Mucosa of gallbladder (tissue), 1 donor: Measurements from ENCODE around the gene LMNTD2. TPM values are rescaled to one million over a fixed set of nuclear protein-coding genes. Genes with fewer than 3 reads are reported as not detected.

Experiments
- DNase-seq: peaks from one replicate; pipeline ENCODE4 v3.0.0-alpha.2; 2020; ENCODE audit warnings: low spot score
- total RNA-seq: library from RNA; stranded (reverse); gene quantifications from one replicate; pipeline ENCODE4 v1.2.1, GENCODE V29; 2021
- donor health status: DM: no; HTN: no; CAD: no.

LMNTD2 gene
- 7.5 TPM for total RNA-seq

GRCh38 chr11:560305-561147, at the start of gene LMNTD2, which contains the start of gene RASSF7:
Gene LMNTD2 (minus strand): TSS chr11:560738. CDS start chr11:560716, 22 bp downstream.
Gene RASSF7 (plus strand): TSS chr11:560970. CDS start chr11:561769, 799 bp downstream.
- DNase-seq = peak; percentile 95

GRCh38 chr11:609341-609811, 48.8 kb upstream of the LMNTD2 start:
- no peak for DNase-seq

GRCh38 chr11:608791-609251, 48.3 kb upstream of the LMNTD2 start:
- no peak for DNase-seq

GRCh38 chr11:607971-608659, 47.6 kb upstream of the LMNTD2 start:
- no peak for DNase-seq

GRCh38 chr11:607020-607780, 46.7 kb upstream of the LMNTD2 start:
- no peak for DNase-seq

- peak; percentile 91 for DNase-seq
These were observed 45.7 kb upstream of the LMNTD2 start for GRCh38 chr11:606245-606644.

- DNase-seq = no peak
These were observed 45.0 kb upstream of the LMNTD2 start for GRCh38 chr11:605286-606129.

GRCh38 chr11:603154-603553, 42.6 kb upstream of the LMNTD2 start:
- DNase-seq = no peak

- no peak for DNase-seq
These were observed 41.2 kb upstream of the LMNTD2 start for GRCh38 chr11:601573-602245.

- DNase-seq = no peak
These were observed 37.6 kb upstream of the LMNTD2 start for GRCh38 chr11:598005-598680.

GRCh38 chr11:597166-597725, 36.7 kb upstream of the LMNTD2 start:
- DNase-seq = no peak

- DNase-seq = no peak
These were observed 35.8 kb upstream of the LMNTD2 start for GRCh38 chr11:596374-596773.

GRCh38 chr11:595400-595799, 34.9 kb upstream of the LMNTD2 start:
- no peak for DNase-seq

GRCh38 chr11:593347-593746, 32.8 kb upstream of the LMNTD2 start:
- no peak for DNase-seq

- DNase-seq = no peak
These were observed 32.4 kb upstream of the LMNTD2 start for GRCh38 chr11:592918-593317.

- no peak for DNase-seq
These were observed 32.0 kb upstream of the LMNTD2 start for GRCh38 chr11:592501-592900.

GRCh38 chr11:590997-591396, 30.5 kb upstream of the LMNTD2 start:
- no peak for DNase-seq

GRCh38 chr11:589798-590197, 29.3 kb upstream of the LMNTD2 start:
- no peak for DNase-seq

- peak; percentile 44 for DNase-seq
These were observed 27.4 kb upstream of the LMNTD2 start for GRCh38 chr11:587978-588380.

GRCh38 chr11:587546-587945, 27.0 kb upstream of the LMNTD2 start:
- no peak for DNase-seq
